GM23338 (cell line): Measurements from ENCODE around the gene AFF3.

Experiments used
- CREB1 ChIP-seq: fragments of 250-450 bp; sonication (Bioruptor Pico); IDR thresholded peaks from 2 replicates; pipeline ENCODE4 v1.5.0; 2020; ENCODE audit warnings: low read depth, mild to moderate bottlenecking, moderate library complexity
- CTCF ChIP-seq, 2 experiments: fragments of 200-600 bp in 1 of 2; sonication (generic) in 1 of 2; conservative IDR thresholded peaks; 2 replicates each; pipeline versions ENCODE4 v1.5.1 to v1.6.1; 2016 to 2017; ENCODE audit warnings: antibody characterized with exemption in 2 of 2, low read depth in 2 of 2, mild to moderate bottlenecking in 2 of 2, moderate library complexity in 1 of 2
- ETS1 ChIP-seq: IDR thresholded peaks from 2 replicates; pipeline ENCODE4 v1.6.1; 2016; ENCODE audit warnings: antibody characterized with exemption
- EZH2 ChIP-seq: fragments of 200-600 bp; sonication (generic); IDR thresholded peaks from one replicate; pipeline ENCODE4 v1.8.0; 2017; ENCODE audit warnings: antibody characterized with exemption, mild to moderate bottlenecking, low read depth; ENCODE audit not compliant: unreplicated experiment
- EZH2phosphoT487 ChIP-seq: fragments of 200-600 bp; sonication (generic); IDR thresholded peaks from one replicate; pipeline ENCODE4 v1.8.1; 2018; ENCODE audit warnings: antibody characterized with exemption; ENCODE audit not compliant: unreplicated experiment
- JUNB ChIP-seq: IDR thresholded peaks from one replicate; pipeline ENCODE4 v1.6.1; 2016; ENCODE audit warnings: antibody characterized with exemption; ENCODE audit not compliant: unreplicated experiment
- POLR2AphosphoS5 ChIP-seq: IDR thresholded peaks from 2 replicates; pipeline ENCODE4 v1.6.1; 2016; ENCODE audit warnings: antibody characterized with exemption, low read depth
- REST ChIP-seq: IDR thresholded peaks from one replicate; pipeline ENCODE4 v1.6.1; 2018; ENCODE audit warnings: antibody characterized with exemption; ENCODE audit not compliant: unreplicated experiment
- STAT1 ChIP-seq: IDR thresholded peaks from one replicate; pipeline ENCODE4 v1.6.1; 2016; ENCODE audit warnings: antibody characterized with exemption; ENCODE audit not compliant: unreplicated experiment
- ZNF114 ChIP-seq: fragments of 250-450 bp; sonication (Bioruptor Pico); IDR thresholded peaks from 2 replicates; pipeline ENCODE4 v1.5.0; 2020; ENCODE audit warnings: mild to moderate bottlenecking, moderate library complexity
- ZNF331 ChIP-seq: fragments of 250-450 bp; sonication (Bioruptor Pico); IDR thresholded peaks from 2 replicates; pipeline ENCODE4 v1.5.0; 2020; ENCODE audit warnings: low read depth, mild to moderate bottlenecking, moderate library complexity

GRCh38 chr2:99812426-99812825 is 330.0 kb downstream of the AFF3 start:
- TF ChIP-seq CTCF (conservative IDR thresholded peaks at IDR 0.05; ENCODE audit: low read depth in 2 of 2) (no peak), POLR2AphosphoS5 (no peak), ZNF114 (CRISPR knock-in tag) (no peak), EZH2 (no peak), EZH2phosphoT487 (no peak), JUNB (no peak), REST (no peak), ETS1 (no peak), ZNF331 (CRISPR knock-in tag) (no peak), CREB1 (CRISPR knock-in tag) (no peak), STAT1 (no peak)
